Erythroblast (primary cell): Measurements from ENCODE around the gene WRNIP1.

ENCODE experiments used
- DNase-seq, 2 experiments: peaks; one replicate each; lab custom pipeline; 2025; lab: John Stamatoyannopoulos, UW
- GATA1 ChIP-seq: IDR thresholded peaks from 2 replicates; pipeline ENCODE4 v1.6.1; 2011; ENCODE audit warnings: low read depth, mild to moderate bottlenecking, control low read depth, low read length, moderate library complexity
- POLR2A ChIP-seq: IDR thresholded peaks from 2 replicates; pipeline ENCODE4 v1.6.1; 2011; ENCODE audit warnings: mild to moderate bottlenecking, low read length

Gene WRNIP1

GRCh38 chr6:2823104-2823850, 58.1 kb downstream of the WRNIP1 start:
- TF ChIP-seq POLR2A (no peak), GATA1 (no peak)

DNA sequence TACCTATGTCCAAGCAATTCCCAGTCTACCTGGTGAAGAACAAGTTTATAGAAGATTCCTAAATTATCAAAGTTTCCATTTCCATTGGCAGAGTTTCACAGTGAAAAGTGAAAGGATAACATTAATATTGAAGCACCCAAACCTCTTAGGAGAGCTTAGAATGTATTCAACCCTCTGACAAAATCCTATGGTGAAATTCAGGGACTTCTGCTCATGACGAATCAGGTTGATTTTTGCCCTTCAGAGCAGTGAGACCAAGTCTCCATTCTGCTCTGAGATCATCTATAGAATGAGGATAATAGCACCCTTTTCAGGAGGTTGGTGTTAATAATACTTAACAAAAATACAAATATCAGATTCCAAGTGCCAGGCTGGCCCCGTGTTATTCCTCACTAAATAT, 60.9 kb downstream of the WRNIP1 start:
- TF ChIP-seq POLR2A (no peak), GATA1 (no peak)
- DNase-seq, result no peak

More at GRCh38 chr6:2823104-2823850, 58.1 kb downstream of the WRNIP1 start:
- DNase-seq, result no peak

DNA sequence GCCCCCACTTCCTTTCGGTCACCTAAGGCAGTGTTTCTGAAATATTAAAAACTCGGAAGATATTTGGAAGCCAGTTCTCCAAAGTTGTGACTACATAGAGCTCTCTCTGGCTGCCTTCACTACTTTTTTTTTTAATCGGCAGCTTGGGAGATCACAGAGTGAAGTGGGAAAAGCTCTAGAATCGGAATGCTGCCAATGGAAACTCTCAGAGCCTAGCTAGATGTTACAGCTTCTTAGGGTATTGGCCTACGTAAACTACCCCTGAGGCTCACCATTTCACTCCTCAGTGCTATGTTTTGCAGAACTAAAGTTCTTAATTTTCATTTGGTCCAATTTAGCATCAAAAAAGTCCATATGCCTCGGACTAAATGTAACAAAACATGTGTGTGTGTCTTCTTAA, 61.9 kb downstream of the WRNIP1 start:
- no peak for DNase-seq
- TF ChIP-seq GATA1 (no peak), POLR2A (no peak)

DNA sequence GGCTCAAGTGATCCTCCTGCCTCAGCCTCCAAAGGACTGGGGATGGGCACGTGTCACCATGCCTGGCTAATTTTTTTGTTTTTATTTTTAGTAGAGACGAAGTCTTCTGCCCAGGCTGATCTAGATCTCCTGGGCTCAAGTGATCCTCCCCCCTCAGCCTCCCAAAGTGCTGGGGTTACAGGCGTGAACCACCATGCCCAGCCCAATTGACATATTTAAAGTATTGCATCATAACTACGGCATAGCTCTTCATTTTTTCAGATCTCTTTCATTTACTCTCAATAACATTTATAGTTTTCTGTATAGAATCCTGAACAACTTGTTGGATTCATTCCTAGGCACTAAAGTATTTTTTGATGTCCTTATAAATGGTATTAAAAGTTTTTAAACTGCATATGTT, 63.4 kb downstream of the WRNIP1 start:
- no peak for TF ChIP-seq GATA1
- TF ChIP-seq POLR2A, result no peak

DNA sequence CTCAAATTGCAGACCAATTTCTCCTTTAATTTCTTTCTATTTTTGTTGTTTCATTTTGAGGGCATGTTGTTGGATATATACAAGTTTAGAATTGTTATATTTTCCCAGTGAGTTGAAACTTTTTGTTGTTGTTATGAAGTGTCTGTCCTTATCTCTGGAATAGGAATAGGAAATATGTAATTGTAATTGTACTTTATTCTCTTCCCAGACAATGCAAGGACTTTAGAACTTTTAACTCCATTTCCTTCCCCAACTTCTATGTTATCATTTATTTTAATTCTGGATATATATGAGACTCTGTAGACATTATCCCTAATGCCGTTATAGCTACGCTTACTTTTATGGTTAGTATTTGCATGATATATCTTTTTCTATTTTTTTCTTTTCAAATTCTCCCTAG, 64.1 kb downstream of the WRNIP1 start:
- no peak for DNase-seq
- TF ChIP-seq GATA1 (no peak), POLR2A (no peak)

More for the DNA sequence above, 63.4 kb downstream of the WRNIP1 start:
- DNase-seq, result no peak

- DNase-seq, result no peak
- TF ChIP-seq GATA1, result no peak
- no peak for TF ChIP-seq POLR2A
Observed at GRCh38 chr6:2830183-2830582, 65.0 kb downstream of the WRNIP1 start.

- DNase-seq, result no peak
- no peak for TF ChIP-seq POLR2A
- no peak for TF ChIP-seq GATA1
Observed at GRCh38 chr6:2831392-2831791, 66.2 kb downstream of the WRNIP1 start.

DNA sequence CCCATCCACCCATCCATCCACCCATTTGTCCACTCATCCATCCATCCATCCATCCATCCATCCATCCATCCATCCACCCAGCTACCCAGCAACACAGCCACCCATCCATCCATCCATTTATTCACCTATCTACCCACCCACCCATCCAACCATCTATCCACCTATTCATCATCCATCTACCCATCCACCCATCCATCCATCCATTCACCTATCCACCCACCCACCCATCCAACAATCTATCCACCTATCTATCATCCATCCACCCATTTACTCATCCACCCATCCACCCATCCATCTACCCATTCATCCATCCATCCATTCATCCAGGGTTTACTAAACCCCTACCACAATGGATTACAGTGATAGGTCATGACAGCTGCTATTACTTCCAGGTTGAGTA, 69.1 kb downstream of the WRNIP1 start:
- no peak for DNase-seq
- TF ChIP-seq POLR2A (no peak), GATA1 (no peak)
